Stimulated activated CD4-positive, alpha-beta T cell treated with anti-CD3 and anti-CD28 coated beads, Interleukin-4, amount 100 ng/mL, for 1 hour (primary cell): ENCODE results near the gene PDS5B.
"Not testable (repeated sequence)": the region's sequence is repeated elsewhere in the genome, so short reads cannot be mapped to it uniquely, and the experiment has no call there.

Experiments used
- DNase-seq: peaks from one replicate; pipeline ENCODE4 v3.0.0-alpha.2; 2020

PDS5B gene

DNA sequence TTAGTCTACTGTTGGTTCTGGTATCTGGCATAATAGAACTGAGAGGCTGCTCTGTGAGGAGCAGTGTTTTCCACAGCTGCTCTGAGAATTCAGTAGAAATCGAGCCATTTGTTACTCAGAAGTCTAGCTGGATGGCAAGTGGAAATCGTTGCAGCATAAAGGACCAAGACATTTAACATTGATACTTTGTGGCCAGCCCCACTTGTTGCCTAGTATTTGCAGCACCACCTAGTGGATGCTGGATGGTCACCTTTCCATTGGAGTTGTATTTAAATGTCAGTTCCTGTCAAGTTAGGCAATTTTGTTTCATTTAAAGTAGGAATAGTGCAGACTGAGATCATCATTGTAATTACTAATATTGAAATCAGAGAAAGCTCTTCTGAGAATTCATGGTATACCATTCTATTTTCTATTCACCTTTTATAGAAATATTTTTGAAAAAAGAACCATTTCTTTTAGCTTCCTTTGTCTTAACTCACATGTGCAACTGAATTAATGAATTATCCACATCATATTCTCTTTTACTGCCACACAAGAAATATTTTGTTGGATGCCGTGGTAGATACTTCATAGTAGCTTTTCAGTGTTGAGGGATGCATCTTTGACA, 64.6 kb downstream of the PDS5B start:
- peak; percentile 33 for DNase-seq

DNA sequence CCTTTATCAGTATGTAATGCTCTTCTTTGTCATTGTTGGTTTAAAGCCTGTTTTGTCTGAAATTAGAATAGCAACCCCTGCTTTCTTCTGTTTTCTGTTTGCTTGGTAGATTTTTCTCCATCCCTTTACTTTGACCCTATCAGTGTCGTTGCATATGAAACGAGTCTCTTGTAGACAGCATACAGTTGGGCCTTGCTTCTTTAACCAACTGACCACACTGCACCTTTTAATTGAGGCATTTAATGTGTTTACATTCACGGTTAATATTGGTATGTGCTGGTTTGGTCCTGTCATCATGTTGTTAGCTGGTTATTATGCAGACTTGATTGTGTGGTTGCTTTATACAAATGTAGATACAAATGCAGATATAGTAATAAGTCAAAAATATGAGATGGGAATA, 71.1 kb downstream of the PDS5B start:
- DNase-seq: no peak

DNA sequence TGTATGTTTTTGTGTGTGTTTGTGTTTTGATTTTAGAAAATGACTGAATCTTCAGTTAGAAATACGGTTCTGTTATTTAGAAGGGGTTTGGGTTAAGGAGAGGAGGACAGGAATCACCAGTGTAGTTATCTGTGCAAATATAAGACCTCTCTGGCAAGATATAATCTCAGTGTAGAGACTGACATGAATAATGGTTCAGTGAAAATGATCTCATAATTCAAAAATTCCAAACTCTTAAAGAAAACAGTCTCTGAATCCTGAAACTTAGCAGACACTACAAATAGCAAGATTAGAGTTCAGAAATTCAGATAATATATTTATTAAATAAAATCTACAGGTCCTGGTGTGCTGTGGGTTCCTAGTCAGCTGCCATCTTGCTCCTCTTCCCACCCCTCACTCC, 73.5 kb downstream of the PDS5B start:
- DNase-seq: no peak

DNA sequence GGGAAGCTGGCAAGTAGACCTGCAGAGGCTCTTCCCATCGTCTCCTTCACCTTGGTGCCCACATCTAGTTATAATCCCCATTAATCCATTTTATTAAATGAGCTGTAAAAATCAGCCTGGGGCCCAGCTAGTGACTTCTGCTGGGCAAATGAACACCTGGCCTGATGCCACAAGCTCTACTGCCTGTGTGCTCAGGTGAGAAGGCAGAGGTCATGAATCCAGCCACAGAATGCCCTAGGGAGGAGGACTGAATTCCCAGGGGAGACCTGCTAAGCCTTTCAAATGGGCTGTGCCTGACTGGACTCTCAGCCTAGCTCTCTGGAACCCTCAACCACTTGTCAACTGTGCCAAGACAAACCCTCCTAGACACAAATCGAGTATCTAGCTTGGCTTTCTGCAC, 74.0 kb downstream of the PDS5B start:
- no peak for DNase-seq

DNA sequence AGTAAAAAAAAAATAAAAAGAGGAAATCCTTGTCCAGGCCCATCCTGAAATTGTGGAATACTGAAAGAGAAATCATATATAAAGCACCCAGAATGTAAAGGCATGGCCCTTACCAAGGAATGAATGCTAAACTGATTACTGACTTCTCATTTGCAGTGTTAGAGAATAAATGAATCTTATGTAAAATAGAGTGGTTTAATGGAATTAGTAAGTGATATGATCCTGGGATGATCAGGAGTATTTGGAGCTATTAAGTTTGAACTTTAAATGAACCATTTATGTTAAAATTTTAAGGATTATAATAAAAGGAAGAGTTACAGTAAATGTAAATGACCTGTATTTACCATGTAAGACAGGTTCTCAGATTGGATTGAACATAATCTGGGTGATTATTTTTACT, 75.4 kb downstream of the PDS5B start:
- no peak for DNase-seq

DNA sequence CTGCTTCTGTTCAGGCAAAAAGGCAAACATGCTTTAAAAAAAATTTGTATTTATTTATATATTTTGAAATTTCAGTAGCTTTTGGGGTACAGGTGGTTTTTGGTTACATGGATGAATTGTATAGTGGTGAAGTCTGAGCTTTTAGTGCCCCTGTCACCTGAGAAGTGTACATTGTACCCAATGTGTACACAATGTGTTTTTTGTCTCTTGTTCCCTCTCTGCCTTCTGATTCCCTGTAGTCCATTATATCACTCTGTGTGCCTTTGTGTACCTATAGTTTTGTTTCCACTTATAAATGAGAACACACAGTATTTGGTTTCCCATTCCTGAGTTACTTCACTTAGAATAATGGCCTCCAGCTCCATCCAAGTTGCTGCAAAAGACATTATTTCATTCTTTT, 77.4 kb downstream of the PDS5B start:
- DNase-seq: no peak

DNA sequence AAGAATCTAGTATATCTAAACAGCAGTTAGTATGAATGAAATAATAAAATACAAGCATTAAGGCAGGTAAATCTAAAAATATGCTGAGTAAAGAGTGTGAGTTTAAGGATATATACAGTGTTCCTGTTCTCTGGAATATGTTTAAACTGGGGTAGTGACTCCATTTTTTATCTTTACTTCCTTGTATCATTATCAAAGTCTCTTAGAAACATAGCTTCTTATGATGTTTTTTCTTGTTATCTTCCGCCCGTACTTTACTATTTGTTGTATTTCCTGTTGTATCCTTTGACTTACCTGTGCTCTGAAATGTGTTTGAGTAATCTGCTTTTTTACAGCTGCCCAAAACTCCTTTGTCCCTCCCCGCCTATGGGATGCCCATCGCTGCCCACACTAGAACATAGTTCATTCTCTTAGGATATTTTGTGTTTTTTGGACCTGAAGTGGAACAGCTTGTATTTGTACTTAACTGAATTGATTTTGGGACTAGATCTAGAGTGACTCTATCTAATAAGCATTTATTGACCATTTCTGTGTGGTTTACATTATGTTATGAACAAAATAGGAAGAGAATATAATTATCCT, 80.8 kb downstream of the PDS5B start:
- DNase-seq: no peak

DNA sequence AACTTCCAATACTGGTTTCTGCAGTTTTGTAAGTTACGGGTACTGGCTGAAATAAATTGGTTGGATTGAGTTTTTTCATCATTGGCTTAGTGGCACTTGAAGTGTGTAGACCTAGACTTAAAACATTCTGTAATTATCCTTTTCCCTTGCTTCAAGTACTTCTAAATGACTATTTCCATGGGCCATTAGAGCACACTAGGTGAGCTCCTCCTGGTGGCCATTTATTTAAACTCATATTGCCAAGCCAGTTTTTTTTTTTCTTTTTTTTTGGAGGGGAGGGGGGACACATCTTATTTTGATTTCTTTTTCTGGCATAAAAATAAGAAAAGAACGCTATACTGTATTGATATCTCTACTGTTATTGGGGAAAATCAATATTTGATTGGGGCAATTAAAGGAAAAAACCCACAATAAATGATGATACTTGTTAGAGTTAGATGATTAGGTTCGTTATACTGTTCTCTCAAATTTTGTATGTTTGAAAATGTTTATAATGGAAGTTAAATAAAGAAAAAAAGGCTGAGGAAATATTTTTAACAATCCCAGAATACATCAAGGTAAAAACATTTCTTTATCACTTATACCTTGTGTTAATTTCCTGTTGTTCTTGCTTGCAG, 82.9 kb downstream of the PDS5B start:
- DNase-seq: no peak

DNA sequence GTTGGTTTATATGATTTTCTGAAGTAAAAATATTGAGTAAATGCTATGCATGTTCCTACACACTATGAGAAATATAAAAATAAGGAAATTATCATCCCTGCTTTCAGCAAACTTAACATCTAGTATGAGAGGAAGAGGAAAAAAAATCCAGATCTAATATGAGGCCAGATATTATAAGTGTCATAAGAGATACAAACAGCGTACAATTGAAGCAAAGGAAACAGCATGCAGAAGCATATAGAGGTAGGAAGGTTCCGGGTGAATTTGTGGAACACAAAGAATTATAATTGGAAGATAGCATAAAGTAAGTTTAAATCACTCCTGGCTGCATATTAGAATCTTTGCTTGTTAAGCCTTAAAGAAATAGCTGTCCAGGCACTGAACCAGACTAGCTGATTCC, 88.3 kb downstream of the PDS5B start:
- DNase-seq: no peak

DNA sequence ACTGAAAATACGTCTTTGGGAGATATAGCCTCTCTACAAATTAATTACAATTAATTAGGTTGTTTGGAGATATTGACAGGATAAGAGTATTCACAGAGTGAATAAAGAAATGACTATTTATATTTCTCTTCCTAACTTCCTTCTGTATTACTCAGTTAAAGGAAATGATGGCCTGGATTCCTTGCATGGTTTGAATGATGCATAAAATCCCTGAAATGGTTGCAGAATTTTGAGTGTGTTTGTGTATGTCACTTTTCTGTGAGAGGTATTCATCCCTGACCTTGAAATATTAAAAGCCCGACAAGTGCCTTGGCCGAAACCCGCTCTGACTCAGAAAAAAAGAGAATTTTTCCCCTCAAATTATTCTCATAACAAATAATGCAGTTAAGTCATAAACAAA, 90.0 kb downstream of the PDS5B start:
- no peak for DNase-seq

DNA sequence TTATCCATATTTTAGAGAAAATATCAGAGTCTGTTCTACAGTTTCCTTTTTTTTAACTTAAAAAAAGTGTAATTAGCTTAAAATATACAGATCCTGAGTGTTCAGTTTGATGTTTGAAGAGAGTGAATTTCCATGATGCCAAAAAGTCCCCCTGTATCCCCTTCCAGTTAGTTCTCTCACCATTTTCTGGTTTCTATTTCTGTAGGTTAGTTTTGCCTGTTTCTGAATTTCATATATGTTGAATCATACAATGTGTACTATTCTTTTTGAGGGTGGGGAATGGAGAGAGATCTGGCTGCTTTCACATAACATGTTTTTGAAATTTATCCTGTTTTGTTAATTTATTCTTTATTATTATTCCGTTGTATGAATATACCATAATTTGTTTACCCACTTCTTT, 95.9 kb downstream of the PDS5B start:
- no peak for DNase-seq

DNA sequence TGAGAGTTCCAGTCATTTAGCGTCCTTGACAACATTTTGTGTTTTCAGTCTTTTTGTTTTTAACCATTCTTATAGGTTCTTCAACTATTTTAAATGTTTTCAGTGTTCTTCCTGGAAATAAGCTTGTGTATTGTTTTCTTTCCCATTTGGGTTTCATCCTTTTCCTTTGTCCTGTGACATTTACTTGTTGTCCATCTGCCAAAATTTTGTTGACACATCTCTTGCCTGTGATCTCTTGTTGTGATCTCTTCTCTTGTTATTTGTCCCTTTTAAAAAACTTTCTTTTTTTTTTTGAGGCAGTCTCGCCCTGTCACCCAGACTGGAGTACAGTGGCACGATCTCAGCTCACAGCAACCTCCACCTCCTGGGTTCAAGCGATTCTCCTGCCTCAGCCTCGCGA, 96.5 kb downstream of the PDS5B start:
- DNase-seq: no peak

DNA sequence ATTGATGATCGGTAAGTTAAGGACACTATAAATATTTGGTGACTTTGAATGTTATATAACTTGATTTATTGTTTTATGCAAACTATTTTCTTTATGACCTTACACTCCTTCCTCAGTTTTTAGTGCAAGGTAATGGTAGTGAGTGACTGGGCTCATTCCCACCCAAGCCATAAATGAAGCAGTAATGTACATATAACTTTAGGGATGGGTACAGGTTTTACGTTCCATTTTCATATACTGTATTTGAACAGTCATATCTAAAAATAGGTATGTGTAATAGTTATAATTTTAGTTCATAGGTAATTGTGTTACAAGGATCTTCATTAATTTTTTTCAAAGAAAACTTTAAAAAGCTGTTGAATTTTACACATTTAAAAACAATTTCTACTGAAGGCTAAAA, 101.0 kb downstream of the PDS5B start:
- no peak for DNase-seq

DNA sequence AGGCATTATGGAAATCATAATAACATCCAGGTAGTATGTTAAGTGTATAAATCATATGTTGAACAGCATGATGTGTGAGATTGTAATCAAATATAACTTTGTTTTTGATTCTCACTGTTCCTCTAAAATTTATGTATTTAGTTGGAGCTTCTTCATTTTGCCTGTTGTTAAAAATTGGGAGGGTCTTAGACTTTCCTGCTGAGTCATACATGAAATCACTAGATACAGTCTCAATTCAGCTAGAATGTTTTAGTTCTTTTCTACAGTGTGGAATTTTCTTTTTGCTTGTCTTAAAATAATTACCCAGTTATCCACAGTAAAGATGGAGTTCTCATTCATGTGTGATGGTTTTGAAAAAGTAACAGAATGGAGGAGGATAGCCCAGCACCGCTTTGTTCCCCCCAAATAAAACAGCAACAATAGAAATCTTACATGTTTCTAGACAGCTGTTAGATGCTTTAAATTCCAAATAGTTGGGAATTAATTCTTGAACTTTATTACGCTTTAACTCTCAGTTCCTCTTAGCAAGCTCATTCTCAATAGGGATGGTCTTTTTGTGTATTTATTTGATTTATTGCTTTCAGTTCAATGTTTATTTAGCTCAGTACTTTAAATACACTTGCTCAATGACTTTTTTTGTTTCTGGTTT, 109.5 kb downstream of the PDS5B start:
- DNase-seq: no peak

DNA sequence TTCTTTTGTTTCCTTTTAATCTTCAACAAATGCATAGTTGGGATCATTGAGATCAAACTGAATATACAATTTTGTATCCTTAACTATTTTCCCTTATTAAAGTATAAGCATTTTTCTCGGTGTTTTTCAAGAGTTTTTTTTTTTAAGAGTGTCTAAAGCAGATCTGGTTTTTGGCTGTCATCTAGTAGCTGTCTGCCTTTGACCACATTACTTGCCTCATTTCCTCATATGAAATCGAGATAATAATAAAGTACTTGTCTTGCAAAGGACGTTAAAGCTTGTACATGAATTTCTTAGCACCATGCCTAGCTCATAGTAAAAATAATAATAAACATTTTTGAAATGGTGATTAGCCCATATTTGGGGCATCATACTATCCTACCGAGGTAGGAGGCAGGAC, 121.2 kb downstream of the PDS5B start:
- DNase-seq: no peak

DNA sequence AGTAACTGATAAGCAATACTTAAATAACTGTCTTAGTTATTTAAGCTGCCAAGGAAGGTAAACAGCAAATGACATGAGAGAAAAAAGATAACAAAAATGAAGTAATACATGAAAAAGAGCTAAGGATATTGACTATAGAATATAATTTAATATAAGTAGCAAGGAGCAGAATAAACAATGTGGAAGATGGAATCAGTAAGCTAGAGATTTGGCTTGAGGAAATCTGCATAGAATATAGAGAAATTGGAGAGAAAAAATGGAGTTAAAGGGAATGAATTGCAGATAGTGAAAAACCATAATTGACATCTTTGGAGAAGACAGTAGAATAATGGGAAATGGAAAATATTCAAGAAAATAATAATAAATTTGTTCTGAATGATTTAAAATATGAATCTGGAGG, 127.1 kb downstream of the PDS5B start:
- no peak for DNase-seq

DNA sequence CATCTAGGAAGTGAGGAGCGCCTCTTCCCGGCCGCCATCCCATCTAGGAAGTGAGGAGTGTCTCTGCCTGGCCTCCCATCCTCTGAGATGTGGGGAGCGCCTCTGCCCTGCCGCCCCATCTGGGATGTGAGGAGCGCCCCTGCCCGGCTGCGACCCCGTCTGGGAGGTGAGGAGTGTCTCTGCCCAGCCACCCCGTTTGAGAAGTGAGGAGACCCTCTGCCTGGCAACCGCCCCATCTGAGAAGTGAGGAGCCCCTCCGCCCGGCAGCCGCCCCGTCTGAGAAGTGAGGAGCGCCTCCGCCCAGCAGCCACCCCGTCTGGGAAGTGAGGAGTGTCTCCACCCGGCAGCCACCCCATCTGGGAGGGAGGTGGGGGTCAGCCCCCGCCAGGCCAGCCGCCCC, 129.9 kb downstream of the PDS5B start:
- not testable (repeated sequence) for DNase-seq

DNA sequence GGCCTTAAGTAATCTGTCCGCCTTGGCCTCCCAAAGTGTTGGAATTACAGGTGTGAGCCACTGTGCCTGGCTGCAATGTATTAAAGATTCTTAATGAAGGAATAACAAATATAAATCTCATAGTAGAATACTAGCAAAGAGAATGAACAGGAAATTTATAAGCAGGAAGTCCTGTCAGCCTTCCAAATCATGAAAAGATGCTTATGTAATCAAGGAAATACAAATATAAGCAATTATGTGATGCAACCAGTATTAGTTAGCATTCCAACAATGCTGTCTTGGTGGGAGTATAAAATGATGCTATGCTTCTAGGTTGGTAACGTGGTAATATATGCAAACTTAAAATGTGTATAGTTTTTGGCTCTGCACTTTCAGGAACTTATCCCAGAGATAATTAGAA, 133.8 kb downstream of the PDS5B start:
- no peak for DNase-seq

DNA sequence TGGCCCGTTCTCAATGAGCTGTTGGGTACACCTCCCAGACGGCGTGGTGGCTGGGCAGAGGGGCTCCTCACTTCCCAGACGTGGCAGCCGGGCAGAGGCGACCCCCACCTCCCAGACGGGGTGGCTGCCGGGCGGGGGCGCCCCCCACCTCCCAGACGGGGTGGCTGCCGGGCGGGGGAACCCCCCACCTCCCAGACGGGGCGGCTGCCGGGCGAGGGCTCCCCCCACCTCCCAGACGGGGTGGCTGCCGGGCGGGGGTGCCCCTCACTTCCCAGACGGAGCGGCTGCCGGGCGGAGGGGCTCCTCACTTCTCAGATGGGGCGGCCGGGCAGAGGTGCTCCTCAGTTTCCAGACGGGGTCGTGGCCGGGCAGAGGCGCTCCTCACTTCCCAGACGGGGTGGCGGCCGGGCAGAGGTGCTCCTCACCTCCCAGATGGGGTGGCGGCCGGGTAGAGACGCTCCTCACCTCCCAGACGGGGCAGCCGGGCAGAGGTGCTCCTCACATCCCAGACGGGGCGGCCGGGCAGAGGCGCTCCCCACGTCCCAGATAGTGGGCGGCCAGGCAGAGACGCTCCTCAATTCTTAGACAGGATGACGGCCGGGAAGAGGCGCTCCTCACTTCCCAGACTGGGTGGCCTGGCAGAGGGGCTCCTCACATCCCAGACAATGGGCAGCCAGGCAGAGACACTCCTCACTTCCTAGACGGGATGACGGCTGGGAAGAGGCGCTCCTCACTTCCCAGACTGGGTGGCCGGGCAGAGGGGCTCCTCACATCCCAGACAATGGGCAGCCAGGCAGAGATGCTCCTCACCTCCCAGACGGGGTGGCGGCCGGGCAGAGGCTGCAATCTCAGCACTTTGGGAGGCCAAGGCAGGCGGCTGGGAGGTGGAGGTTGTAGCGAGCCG, 135.1 kb downstream of the PDS5B start:
- not testable (repeated sequence) for DNase-seq

DNA sequence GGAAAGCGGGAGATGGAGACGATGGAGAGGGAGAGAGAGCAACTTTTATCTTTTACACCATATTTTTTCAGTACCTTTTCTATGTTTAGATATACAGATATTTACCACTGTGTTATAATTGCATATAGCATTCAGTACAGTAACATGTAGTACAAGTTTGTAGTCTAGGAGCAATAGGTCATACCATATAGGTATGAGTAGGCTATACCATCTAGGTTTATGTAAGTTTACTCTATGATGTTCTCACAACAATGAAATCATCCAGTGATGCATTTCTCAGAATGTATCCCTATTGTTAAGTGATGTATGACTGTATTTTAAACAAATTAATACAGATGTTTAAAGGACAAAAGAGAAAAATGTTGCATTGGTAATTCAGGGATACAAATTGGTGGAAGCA, 136.1 kb downstream of the PDS5B start:
- no peak for DNase-seq

DNA sequence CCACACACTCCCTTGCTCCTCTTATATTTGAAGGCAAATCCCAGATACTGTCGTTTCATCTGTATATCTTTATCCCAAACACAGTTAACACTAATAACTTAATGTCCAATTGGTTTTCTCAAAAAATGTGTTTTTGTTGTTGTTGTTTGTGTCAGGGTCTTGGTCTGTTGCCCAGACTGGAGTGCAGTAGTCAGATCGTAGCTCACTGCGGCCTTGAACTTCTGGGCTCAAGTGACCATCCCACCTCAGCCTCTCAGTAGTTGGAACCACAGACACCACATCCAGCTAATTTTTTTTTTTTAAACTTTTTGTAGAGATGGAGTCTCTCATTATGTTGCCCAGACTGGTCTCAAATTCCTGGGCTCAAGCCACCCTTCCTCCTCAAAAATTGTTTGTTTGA, 137.7 kb downstream of the PDS5B start:
- DNase-seq: no peak

DNA sequence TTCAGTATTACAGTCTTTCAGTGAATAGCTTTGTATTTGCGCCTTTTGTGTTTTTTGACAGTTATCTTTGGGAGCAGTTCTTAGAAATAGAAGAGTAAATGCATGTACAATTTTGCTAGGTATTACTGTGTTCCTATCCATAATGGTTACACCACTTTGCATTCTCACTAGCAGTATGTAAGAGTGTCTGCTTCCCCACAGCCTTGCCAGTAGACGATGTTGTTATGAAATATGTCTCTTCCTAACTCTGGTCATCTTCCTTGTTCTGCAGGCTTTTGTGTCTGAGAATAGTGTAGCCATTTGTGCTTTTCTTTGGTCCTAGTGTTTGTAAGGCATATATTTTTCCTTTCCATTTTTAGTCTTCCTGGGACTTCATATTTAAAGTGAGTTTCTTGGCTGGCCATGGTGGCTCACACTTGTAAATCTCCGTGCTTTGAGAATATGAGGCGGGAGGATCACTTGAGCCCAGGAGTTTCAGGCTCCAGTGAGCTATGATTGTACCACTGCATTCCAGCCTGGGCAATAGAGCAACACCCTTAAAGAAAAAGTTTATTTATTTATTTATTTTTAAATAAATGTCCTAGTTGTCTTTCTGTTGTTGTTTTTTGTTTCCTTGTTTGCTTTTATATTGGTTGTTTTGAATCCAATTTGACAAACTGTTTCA, 140.3 kb downstream of the PDS5B start:
- DNase-seq: no peak

DNA sequence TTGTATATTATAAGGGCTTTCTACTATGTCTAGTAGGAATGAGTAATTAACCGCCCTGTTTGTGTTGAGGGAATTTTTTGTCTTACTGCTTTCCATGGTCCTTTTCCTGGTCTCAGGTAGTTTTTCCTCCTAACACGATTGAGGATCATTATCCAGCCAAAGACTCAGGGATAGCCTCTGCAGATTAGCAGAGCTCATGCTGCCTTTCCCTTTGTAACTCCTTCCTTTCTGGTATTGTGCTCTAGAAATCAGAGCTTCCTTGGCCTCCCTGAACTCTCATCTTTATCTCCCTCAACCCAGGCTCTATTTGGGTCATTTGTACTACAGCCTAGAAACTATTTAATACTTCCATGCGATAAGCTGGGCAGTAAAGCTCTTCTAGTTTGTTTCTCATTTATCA, 142.1 kb downstream of the PDS5B start:
- DNase-seq: no peak
